Measurements from ENCODE around the gene PPM1M.
A peak's percentile ranks its signal among the peaks of the same experiment; 100 is the strongest.

The PPM1M gene

DNA sequence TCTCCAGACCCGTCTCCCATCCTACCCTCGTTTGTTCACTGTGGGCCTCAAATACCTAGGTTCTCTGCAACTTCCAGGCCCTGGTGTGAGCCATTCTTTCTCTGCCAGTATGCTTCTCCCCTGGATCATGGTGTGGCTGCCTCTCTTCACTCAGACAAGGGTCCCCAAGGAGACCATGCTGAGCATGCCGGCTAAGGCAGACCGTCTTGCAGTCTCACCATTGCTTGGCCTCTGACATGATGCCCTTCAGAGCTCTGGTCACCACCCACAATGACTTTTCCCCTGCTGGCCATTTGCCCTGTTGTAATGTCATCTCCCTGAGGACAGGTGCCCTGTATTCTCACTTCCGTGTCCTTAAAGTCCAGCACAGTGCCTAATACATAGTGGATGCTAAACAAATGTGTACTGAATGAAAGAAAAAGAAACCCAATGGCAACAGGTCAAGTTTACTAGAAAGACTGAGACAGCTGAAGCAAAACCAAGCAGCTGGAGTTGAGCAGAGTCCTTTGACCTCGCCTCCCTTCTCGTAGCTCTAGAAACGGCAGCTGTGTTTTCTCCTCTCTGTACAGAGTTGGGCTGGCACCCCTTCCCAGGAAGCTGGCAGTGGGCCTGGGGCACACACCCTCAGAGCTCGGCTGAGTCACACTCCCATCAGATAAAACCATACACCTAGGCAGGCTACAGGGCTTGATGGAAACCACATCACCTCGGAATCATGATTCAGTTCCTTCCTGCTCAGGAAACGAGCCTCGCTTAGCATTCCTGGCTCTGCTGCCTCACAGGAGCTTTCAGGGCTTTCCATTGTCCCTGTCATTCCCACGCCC, 28.8 kb upstream of the PPM1M start:
- peak; percentile 58 for DNase-seq (ENCODE audit: low read depth)

DNA sequence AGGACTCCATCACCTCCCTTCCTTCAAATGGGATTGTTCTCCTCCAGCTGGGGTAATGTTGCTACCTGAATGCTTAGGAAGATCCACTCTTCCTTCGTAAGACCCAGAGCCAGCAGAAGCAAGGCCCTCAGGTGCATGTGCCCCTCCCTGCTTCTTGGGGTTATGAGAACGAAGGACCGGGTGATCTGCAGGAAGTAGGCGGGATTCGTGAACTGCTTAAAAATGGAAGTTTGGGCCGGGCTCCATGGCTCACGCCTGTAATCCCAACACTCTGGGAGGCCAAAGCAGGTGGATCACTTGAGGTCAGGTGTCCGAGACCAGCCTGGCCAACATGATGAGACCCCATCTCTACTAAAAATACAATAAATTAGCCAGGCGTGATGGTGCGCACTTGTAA, 28.2 kb upstream of the PPM1M start:
- no peak for DNase-seq (ENCODE audit: low read depth)

DNA sequence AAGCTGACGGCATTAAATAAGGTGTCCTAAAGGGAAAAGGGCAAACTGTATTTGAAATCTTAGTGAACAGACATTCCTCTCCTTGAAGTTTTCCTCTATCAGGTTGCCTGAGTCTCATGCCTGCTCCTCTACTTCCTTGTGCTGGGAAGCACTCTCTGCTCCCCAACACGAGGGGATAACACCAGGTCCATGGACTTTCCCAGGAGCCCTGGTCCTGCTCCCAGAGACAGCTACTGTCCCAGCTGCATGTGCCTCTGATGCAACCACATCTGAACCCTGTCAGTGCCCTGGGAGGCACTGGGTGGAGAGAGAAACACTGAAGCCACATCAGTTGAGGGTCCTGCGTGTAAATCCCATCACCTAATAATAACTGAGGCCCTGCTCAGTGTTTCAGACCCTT, 27.5 kb upstream of the PPM1M start:
- no peak for DNase-seq (ENCODE audit: low read depth)

DNA sequence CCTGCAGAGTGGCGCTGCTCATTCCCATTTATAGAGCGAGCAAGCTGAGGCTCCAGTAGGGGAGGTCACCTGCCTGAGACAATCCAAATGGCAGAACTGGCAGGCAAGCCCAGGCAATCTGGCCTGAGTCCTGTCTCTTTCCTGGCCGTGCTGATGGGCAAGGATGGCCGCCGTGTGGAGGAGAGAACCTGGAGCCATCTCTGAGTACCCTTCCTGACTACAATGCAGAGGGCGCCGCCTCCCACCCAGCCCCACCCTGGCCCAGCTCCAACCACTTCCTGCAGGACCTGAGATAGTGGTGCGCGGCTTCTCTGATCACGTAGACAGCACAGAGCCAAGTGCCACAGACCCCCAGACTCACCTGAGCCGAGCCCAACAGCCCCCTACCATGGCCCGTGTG, 27.1 kb upstream of the PPM1M start:
- DNase-seq (ENCODE audit: low read depth) = no peak

DNA sequence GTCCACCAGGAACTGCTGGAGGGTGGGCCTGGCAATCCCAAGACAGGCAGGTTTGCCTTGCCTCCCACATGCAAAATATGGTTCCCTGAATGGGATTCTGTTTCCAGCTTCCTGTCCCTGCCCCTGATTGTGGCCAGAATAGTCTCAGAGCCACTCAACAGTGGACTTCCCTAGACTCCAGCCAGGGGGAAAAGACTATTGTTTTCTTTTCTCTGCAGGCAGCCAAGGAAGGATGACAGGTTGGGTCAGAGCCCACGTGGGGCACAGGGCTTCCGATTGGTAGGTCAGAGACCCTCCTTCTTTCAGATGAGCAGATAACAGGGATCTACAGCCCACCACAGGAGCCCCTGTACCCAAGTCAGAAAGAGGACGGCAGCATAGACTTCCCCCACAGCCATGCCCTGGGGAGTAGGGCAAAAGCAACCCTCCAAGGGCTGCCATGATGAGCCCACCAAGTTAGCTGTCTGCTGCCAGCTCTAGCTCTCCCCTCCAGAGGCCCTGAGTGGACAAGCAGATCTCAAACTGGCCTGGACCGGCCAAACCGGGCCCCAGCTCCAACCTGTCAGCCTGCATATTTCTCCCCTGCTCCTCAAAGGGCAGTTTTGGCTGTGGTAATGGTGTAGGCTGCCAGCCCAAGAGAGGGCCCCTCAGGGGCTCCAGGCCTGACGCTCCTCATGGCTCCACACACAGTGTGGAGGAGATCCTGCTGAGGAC, 26.5 kb upstream of the PPM1M start:
- DNase-seq (ENCODE audit: low read depth) = no peak

DNA sequence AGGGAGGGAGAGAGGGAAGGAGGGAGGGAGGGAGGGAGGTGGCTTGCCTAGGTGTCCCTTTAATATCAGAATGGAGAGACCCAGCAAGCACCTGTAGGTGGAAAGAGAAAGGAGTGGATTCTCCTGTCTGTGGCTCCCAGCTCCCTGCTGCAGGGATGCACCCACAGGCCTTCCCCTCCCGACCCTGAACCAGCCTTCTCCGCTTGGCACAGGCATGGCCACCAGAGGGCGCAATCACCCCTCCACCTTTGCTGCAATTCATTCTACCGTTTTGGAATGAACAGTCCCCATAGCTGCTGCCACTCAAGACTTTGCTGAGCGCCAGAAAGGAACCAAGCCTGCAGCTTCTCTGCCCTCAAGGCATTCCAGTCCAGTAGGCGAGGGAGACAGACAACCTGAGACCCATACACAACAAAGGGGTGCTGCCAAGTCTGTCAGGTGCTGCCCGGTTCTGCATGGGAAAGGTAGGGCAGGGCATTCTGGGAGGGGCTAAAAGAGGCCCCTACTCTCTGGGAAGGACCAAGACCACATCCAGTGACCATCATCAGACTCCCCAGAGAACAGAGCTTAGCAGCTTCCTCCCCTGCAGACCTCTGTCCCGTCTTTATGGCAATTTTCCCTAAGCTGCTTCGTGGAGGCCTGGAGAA, 25.1 kb upstream of the PPM1M start:
- DNase-seq (ENCODE audit: low read depth) = peak; percentile 77

DNA sequence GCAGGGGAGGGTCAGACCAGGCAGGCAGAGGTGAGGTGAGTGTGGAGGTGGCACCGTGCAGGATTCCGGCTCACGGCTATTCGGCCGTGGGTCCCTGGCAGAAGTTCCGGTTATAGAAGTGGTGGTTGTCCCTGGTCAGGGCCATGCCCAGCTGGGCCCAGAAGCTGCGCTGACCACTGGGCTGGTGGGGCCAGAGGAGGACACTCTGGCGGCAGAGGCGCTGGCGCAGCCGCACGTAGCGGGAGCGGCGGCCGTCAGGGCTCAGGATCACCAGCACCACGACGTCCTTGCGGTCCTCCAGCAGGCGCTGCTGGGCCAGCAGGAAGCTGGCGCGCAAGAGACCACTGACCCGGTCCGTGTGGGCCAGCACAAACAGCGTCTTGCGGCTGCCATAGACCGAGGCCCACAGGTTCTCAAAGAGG, 24.4 kb upstream of the PPM1M start:
- no peak for DNase-seq (ENCODE audit: low read depth)

DNA sequence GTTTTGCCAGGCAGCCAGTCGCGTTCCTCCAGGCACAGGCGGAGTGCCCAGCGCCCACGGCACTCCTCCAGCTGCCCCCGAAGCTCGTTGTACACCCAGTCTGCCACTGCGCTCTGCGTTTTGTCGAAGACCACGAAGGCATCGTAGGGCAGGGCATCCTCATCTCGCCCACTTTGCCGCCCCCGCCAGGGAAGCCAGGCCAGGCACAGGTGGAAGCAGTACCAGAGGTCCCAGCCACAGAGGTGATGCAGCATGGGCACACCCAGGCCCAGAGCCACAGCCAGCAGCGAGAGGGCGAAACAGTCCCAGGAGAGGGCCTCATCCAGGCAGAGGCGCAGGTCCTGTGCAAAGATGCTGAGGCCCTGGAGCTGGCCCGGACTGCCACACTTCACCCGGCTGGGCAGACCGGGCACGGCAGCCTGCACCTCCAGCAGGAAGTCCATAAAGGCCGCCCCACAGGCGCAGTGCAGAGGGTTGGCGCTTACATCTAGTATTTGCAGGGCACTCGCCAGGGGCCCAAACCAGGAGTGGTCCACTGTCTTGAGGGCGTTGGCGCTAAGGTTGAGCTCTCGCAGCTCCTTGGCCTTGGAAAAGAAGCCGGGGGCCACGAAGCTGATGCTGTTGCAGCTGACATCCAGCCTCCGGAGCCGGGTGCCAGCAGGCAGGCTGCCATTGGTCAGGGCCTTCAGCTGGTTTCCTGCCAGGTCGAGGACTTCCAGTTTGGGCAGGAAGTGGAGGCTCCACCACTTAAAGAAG, 23.8 kb upstream of the PPM1M start:
- DNase-seq (ENCODE audit: low read depth) = no peak

DNA sequence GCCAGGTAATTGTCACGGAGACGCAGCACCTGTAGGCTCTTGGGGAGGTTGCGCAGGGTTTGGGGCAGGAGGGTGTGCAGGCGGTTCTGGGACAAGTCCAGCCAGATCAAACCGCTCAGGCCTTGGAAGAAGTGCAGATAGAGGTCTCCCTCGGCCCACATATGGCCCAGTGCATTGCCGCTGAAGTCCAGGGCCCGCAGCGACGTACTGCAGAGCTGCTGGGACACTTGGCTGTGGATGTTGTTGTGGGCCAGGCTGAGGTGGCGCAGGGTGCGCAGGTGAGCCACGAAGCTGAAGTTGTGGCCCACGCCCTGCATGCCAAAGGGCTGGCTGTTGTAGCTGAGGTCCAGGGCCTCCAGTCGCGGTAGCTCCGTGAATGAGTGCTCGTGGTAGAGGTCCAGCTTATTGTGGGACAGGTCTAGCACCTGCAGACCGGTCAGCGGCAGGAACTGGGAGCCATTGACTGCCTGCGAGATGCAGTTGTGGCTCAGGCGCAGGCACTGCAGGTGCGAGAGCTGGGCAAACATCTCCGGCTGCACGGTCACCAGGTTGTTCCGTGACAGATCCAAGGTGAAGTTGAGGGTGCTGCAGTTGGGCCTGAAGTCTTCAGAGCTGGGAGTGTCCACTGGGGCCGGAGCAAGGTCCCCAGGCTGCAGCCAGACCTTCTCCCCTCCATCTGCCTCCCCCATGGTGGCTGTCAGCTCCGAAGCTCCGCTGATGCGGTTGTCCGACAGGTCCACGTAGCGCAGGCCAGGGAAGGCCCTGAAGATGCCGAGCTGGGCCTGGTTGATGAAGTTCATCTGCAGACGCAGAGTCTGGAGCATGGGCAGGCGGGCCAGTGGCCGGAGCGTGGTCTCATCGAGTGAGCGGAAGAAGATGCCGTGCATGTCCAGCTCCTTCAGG, 23.0 kb upstream of the PPM1M start:
- DNase-seq (ENCODE audit: low read depth) = no peak

DNA sequence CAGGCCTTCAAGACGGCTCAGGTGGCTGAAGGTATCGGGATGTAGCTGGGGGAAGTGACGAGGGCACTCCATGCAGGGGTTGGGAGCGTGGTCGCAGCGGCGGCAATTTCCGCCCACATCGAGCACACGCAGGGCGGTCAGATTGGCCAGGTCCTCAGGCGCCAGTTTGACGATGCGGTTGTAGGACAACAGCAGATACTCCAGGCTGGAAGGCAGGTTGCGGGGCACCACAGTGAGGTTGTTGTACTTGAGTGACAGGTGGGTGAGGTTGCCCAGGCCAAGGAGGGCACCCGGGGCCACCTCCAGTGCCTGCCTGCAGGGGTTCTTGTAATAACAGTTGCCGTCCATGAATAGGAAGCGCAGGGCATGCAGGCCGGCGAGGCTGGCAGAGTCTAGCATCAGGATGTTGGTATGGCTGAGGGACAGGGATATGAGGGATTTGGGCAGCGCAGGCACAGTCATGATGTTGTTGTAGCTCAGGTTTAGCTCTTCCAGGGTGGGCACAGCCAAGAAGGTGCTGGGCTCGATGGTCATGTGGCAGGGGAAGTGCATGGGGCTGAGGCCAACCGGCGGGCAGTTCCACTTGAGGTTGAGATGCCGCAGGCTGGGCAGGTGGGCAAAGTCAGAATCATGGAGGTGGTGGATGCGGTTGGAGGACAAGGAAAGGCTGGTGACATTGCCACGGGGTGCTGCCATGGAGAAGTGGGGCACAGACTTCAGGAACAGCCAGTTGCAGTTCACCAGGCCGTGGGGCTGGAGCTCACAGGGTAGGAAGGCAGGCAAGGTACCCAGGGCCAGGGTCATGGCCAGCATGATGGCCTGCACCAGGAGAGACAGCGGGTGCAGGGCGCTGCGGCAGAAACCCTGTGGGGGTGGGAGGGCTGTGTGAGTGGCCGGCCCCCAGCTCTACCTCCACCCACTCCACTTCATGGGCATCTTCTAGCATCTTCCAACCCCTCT, 21.8 kb upstream of the PPM1M start:
- DNase-seq (ENCODE audit: low read depth) = no peak

DNA sequence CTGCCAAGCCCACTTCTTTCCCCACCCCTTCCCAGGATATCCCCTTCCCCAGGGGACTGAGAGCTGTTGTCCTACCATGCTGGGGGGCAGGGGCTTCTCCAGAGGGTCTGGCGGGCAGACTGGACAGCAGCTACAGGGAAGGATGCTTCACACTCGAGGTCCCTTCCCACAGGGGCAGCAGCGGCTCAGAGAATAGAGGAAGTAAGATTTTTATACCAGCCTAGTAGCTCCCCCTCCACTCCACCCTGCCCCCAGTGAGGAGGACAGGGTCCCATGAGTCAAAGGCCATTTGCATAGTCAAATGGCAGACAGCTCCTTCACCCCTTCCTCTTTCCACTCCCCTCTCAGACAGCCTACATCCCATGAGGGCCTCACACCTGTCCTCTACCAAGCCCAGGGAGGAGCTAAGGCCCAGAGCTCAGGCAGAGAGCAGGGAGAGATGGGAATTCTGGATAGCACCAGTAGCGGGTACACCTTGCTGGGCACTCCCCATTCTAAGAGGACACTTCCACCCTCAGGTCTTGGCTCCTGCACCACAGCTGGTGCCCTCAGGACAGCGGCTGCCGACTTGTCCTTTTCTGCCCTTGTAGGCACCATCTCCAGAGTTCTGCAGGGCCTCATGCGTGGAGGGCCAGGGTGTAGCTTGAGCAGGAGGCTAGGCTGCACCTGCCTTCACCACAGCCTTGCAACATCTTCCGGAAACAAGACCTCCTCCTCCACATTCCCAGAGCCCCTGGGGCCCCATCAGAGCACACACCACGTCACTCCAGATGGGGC, 19.9 kb upstream of the PPM1M start, which contains the start of gene TLR9:
TSS of gene TLR9 (minus strand) at position 194 of the 777 bp plus-strand sequence. CDS start at position 78, 116 bp downstream.
- DNase-seq (ENCODE audit: low read depth) = no peak

DNA sequence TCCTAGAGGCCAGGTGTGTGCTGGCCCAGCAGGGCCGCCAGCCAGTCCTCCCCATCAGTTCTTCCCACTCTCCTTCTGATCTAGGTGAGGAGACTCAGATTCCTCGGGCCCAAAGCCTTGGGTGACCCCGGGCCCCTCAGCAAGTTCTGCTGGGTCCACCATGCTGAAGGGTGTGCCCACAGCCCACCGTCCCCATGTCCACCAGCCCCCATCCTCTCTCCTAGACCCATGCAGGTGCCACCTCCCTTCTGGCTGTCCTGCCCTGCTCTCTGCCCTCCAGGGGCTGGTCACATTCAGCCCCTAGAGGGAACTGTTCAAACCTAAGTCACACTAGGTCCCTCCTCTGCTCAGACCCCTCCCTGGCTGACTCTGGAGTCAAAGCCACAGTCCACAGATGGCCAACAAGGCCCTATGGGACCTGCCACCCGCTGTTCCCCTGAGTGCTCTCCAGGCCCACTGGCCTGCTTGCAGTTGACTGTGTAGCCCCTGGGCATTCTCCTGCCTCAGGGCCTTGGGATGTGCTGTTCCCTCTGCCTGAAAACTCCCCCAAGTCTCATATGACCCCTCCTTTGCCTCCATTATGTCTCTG, 19.2 kb upstream of the PPM1M start:
- DNase-seq (ENCODE audit: low read depth) = no peak

DNA sequence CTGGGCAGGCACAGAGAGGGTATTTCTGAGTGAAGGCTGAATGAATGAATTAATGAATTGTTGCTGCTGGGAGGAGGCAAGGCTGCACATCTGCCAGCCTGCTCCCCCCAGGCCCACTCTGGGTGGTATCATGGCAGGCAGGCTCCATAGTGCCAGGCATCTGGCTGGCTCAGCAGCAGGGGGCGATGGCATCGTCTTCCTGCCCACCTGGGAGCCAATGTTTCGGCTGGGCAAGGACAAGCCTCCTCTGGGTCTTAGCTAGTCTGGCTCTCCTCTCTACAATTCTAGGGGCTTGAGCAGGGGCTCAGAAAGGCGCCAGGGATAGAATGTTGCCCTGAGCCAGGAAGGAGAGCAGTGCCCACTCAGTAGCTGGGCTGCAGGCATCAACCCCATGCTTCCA, 18.4 kb upstream of the PPM1M start:
- no peak for DNase-seq (ENCODE audit: low read depth)

DNA sequence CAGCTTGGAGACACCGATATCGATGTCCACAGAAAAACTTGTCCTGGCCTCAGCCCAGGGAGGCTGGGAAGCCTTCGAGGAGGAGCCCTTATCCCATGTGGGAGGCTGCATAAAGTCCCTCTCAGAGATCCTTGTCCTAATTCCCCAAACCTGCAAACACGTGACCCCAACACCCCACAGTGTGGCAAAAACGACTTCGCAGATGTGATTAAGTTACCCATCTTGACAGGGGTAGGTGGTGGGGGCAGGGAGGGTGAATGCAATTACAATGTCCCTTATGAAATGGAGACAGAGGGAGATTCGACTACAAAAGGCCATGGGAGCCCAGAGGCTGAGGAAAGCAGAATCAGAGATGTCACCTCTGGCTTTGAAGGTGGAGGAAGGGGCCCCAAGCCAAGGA, 17.8 kb upstream of the PPM1M start:
- no peak for DNase-seq (ENCODE audit: low read depth)

DNA sequence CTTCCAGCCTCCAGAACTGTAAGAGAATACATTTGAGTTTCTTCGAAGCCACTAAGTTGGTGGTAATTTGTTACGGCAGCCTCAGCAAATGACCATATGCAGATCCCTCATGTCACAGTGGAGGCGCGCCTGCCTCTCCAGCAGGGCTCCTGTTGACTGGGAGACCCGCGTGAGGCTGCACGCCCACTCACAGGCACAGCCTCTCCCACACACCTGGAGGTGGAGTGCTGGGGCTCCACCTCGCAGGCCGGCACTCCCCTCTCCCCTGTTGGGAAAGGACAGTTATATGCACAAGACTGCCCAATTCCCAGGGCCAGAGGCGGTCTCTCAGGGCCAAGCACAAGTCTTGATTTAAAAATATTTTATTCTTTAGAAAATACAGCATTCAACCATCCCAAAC, 17.3 kb upstream of the PPM1M start:
- no peak for DNase-seq (ENCODE audit: low read depth)

DNA sequence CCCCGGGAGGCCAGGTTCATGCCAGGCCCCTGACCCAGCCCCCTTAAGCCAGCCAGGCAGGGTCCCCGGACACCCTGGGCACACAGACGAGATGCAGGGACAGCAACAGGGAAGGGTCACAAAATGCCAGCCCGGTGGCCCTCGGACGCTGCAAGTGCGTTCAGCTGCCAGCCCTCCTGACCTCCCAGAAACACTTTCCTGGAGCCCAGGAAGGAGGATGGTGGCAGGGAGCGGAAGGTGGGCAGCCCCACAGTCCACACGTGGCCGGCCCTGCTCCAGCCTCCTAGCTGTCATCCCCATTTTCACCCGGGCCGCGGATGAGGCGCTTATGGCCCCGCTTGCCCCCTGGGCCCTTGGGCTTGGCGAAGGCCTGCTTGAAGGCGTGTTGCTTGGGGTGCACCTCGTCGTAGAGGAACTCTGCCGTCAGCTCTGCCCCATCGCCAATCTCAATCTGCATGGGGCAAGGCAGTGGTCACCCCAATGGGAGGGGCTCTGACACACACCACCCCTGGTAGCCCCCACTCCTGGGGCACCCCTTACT, 16.7 kb upstream of the PPM1M start:
- DNase-seq (ENCODE audit: low read depth) = no peak

DNA sequence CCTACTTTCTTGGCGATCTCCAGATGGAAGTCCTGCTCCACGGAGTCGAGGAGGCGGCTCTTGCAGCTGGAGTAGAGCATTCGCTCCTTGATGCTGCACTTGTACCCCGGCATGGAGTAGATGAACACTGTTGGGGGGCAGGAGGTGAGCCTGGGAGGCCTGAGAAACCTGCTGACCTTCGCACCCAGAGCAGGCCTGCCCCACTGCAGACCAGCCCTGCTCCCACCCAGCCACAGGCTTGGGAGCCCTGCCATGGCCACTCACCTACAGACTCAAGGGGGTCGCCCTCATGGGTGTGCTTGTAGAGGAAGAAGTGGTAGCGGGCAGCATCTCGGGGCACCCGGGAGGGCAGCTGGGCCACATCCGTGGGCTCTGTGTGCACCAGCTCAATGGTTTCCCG, 15.9 kb upstream of the PPM1M start:
- no peak for DNase-seq (ENCODE audit: low read depth)

DNA sequence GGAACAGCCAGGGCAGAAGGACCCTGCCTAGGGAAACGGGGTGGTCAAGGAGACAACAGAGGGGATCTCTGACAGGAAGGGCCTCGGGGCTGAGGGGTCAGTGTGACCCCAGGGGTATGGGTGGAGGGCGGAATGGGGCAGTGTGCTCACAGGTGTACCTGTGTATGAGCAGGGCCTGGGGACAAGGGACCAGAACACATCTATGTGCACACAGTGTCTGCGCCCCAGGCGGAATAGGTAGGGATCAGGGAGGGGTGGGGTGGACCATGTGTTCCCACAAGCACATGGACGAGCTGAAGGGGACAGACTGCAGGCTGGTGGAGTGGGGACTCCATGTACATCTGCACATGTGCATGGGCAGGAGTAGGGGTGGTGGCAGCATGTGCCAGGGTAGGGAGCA, 15.1 kb upstream of the PPM1M start:
- no peak for DNase-seq (ENCODE audit: low read depth)

Measured in EH (cell line).